Measurements from ENCODE around the gene ATL1.

ATL1 gene

DNA sequence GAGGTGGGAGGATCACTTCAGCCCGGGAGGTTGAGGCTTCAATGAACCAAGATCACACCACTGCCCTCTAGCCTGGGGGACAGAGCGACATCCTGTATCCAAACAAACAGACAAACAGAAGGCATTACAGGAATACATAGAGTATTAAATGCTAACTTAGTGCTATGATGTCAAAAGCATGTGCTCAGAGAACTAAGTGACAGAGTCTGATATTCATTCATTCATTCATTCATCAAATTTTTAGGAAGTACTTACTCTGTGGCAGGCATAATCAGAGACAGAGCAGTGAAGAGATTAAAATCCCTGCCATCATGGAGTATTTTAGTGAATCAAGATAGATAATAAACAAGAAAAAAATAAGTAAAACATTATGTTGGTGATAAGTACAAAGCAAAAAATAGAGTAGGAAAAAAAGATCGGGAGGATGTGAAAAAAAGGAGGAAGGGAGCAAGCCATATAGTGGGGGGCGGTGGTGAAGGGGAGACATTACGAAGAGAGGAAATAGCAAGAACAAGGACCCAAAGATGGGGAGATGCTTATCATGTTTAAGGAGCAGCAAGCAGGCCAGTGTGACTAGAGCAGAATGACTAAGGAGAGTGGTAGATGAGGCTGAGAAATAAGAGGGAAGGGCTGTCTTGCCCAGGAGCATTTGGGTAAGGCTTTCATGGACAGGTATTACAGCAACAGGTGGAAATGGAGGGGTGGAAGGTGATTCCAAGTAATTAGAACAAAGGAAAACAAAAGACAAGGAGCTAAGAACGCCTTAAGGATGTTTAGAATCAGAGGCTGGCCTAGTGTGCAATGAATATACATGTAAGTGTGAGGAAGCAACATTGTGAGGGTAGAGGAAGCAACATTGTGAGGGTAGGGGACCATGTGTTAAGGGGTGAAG lies 30.4 kb upstream of the ATL1 start:
- CTCF ChIA-PET: interaction anchor here (0.6 to 1.5 kb wide), 6 partner anchors 13 to 244 kb away, joined by 3 to 4 read pairs (median 3); no protein-coding TSS in a partner anchor
- Histone ChIP-seq H3K9me3 (ENCODE audit: control insufficient read depth, insufficient read depth, low read depth, low read length) (no peaks in the 10 kb centered on the region), H3K27ac (ENCODE audit: extremely low read depth, low read depth, low read length) (no peak overlapping the region), H3K36me3 (ENCODE audit: control insufficient read depth in 2 of 2, insufficient read depth in 1 of 2, low read length in 2 of 2) (peaks cover 0 to 5% of the 10 kb centered on the region in 2 experiments; a peak in 1 of 3 replicates), H3K4me1 (ENCODE audit: control insufficient read depth, insufficient read depth, low read length) (peaks cover 7% of the 10 kb centered on the region), H3K4me3 (ENCODE audit: low read depth, low read length) (0 out of 2 replicates have a peak overlapping the region, but pooled peaks have one; percentile 4)
- POLR2A ChIA-PET: no interaction called here
- TF ChIP-seq ZNF513 (tag by site-specific recombination; IDR thresholded peaks at IDR 0.05) (no peak), PRDM4 (tag by site-specific recombination; IDR thresholded peaks at IDR 0.05) (no peak), ZNF596 (tag by site-specific recombination; IDR thresholded peaks at IDR 0.05) (no peak), SCRT1 (tag by site-specific recombination; IDR thresholded peaks at IDR 0.05; ENCODE audit: borderline replicate concordance) (peak; percentile 83), OVOL3 (tag by site-specific recombination; IDR thresholded peaks at IDR 0.05) (no peak), ZNF335 (tag by site-specific recombination; conservative IDR thresholded peaks at IDR 0.05) (0 out of 2 replicates have a peak, but pooled peaks have one; percentile 28), ZNF48 (tag by site-specific recombination; IDR thresholded peaks at IDR 0.05) (no peak), SCRT2 (tag by site-specific recombination; IDR thresholded peaks at IDR 0.05) (peak; percentile 95)
- TF ChIP-seq, protein P1, sequence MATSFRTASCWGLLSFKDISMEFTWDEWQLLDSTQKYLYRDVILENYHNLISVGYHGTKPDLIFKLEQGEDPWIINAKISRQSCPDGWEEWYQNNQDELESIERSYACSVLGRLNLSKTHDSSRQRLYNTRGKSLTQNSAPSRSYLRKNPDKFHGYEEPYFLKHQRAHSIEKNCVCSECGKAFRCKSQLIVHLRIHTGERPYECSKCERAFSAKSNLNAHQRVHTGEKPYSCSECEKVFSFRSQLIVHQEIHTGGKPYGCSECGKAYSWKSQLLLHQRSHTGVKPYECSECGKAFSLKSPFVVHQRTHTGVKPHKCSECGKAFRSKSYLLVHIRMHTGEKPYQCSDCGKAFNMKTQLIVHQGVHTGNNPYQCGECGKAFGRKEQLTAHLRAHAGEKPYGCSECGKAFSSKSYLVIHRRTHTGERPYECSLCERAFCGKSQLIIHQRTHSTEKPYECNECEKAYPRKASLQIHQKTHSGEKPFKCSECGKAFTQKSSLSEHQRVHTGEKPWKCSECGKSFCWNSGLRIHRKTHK (tag by site-specific recombination; IDR thresholded peaks at IDR 0.05): no peak

DNA sequence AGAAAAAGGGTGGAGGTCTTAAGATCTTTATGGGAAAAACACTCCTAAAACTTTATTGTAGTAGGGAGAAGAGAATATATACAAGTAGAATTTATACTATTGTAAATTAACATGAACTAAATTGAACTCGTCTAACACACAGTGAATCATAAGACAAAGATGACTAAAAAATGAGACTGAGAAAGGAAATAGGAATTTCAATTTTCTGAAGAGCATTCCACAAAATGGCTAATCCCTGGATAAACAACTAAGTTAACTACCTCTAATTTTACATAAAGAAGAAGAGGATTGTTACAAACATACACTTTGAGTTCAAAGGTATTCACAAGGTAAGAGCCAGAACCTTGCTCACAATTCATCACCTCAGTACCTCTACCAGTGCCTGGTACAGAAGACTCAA lies 29.6 kb upstream of the ATL1 start:
- CTCF ChIA-PET: interaction anchor here (1.5 kb wide), 1 partner anchor 13 kb away, joined by 3 read pairs; no protein-coding TSS in a partner anchor
- no peak overlapping the region for H3K27ac ChIP-seq (ENCODE audit: extremely low read depth, low read depth, low read length)

More for the DNA sequence above, 29.6 kb upstream of the ATL1 start:
- H3K4me3 ChIP-seq (ENCODE audit: low read depth, low read length): peak overlapping the region; percentile 98
- TF ChIP-seq PRDM6 (tag by site-specific recombination; IDR thresholded peaks at IDR 0.05) (0 out of 2 replicates have a peak, but pooled peaks have one; percentile 19), ZNF114 (tag by site-specific recombination; IDR thresholded peaks at IDR 0.05) (no peak), ZBTB48 (tag by site-specific recombination; IDR thresholded peaks at IDR 0.05) (no peak), ZSCAN23 (tag by site-specific recombination; IDR thresholded peaks at IDR 0.05) (no peak), IKZF3 (tag by site-specific recombination; IDR thresholded peaks at IDR 0.05) (no peak), PBX3 (CRISPR knock-in tag; IDR thresholded peaks at IDR 0.05) (no peak), MEIS1 (CRISPR knock-in tag; IDR thresholded peaks at IDR 0.05; ENCODE audit: borderline replicate concordance) (no peak), KLF16 (tag by site-specific recombination; IDR thresholded peaks at IDR 0.05) (no peak)
- no peaks in the 10 kb centered on the region for H3K9me3 ChIP-seq (ENCODE audit: control insufficient read depth, insufficient read depth, low read depth, low read length)
- H3K36me3 ChIP-seq (ENCODE audit: control insufficient read depth in 2 of 2, insufficient read depth in 1 of 2, low read length in 2 of 2): peaks cover 0 to 3% of the 10 kb centered on the region in 2 experiments; a peak in 1 of 3 replicates
- POLR2A ChIA-PET: no interaction called here
- H3K4me1 ChIP-seq (ENCODE audit: control insufficient read depth, insufficient read depth, low read length): peaks cover 7% of the 10 kb centered on the region

Measured in HEK293 (cell line).